H9 (cell line): ENCODE measurements around the gene UBAC1. TPM values are rescaled to one million over a fixed set of nuclear protein-coding genes. Genes with fewer than 3 reads are reported as not detected.

Experiments used
- DNase-seq: peaks from one replicate; pipeline ENCODE4 v3.0.0-alpha.2; 2017
- H2AFZ ChIP-seq: one replicate; pipeline ENCODE4 v1.6.1; 2013; ENCODE audit warnings: mild to moderate bottlenecking, low read length, control low read depth, moderate library complexity
- H2AK5ac ChIP-seq: 2 replicates; pipeline ENCODE4 v1.6.1; 2013; ENCODE audit warnings: low read length, control low read depth, mixed read lengths; ENCODE audit not compliant: insufficient read length
- H2BK120ac ChIP-seq: one replicate; pipeline ENCODE4 v1.6.1; 2013; ENCODE audit warnings: low read depth, mild to moderate bottlenecking, low read length, control low read depth, inconsistent platforms; ENCODE audit not compliant: poor library complexity, severe bottlenecking
- H2BK12ac ChIP-seq: 2 replicates; pipeline ENCODE4 v1.6.1; 2013; ENCODE audit warnings: low read length, control low read depth, mixed read lengths, low read depth; ENCODE audit not compliant: insufficient read length
- H2BK15ac ChIP-seq: 2 replicates; pipeline ENCODE4 v1.6.1; 2013; ENCODE audit warnings: low read depth, low read length, control low read depth
- H2BK20ac ChIP-seq: one replicate; pipeline ENCODE4 v1.6.1; 2013; ENCODE audit warnings: low read depth, mild to moderate bottlenecking, low read length, control low read depth, inconsistent platforms; ENCODE audit not compliant: poor library complexity, severe bottlenecking
- H2BK5ac ChIP-seq: 2 replicates; pipeline ENCODE4 v1.6.1; 2013; ENCODE audit warnings: low read length, control low read depth, mixed read lengths; ENCODE audit not compliant: insufficient read length
- H3K14ac ChIP-seq: 2 replicates; pipeline ENCODE4 v1.6.1; 2013; ENCODE audit warnings: low read length, control low read depth; ENCODE audit not compliant: insufficient read depth
- H3K18ac ChIP-seq: 2 replicates; pipeline ENCODE4 v1.6.1; 2013; ENCODE audit warnings: low read depth, mild to moderate bottlenecking, mixed read lengths, low read length, control low read depth; ENCODE audit not compliant: insufficient read length
- H3K23ac ChIP-seq: 2 replicates; pipeline ENCODE4 v1.6.1; 2013; ENCODE audit warnings: low read length, control low read depth, mixed read lengths, low read depth; ENCODE audit not compliant: insufficient read length
- H3K23me2 ChIP-seq: 2 replicates; pipeline ENCODE4 v1.6.1; 2013; ENCODE audit warnings: low read depth, mild to moderate bottlenecking, mixed read lengths, low read length, control low read depth; ENCODE audit not compliant: insufficient read length, poor library complexity, severe bottlenecking
- H3K27ac ChIP-seq: 2 replicates; pipeline ENCODE4 v1.5.1; 2013; ENCODE audit warnings: low read length, control low read depth, mixed read lengths, low read depth; ENCODE audit not compliant: insufficient read length
- H3K27me3 ChIP-seq: 2 replicates; pipeline ENCODE4 v1.6.1; 2013; ENCODE audit warnings: low read length, control low read depth, inconsistent platforms; ENCODE audit not compliant: insufficient read depth
- H3K4ac ChIP-seq: 2 replicates; pipeline ENCODE4 v1.6.1; 2013; ENCODE audit warnings: low read depth, mild to moderate bottlenecking, control low read depth, inconsistent platforms, low read length, moderate library complexity
- H3K4me1 ChIP-seq: 2 replicates; pipeline ENCODE4 v1.6.1; 2013; ENCODE audit warnings: low read length, control low read depth, inconsistent platforms; ENCODE audit not compliant: insufficient read depth
- H3K4me2 ChIP-seq: 2 replicates; pipeline ENCODE4 v1.6.1; 2013; ENCODE audit warnings: low read length, control low read depth, mixed read lengths; ENCODE audit not compliant: insufficient read length, insufficient read depth
- H3K56ac ChIP-seq: 2 replicates; pipeline ENCODE4 v1.6.1; 2013; ENCODE audit warnings: low read depth, mild to moderate bottlenecking, mixed read lengths, low read length, control low read depth; ENCODE audit not compliant: insufficient read length
- H3K79me1 ChIP-seq: 2 replicates; pipeline ENCODE4 v1.6.1; 2013; ENCODE audit warnings: low read depth, mild to moderate bottlenecking, moderate library complexity, low read length, control low read depth, inconsistent platforms; ENCODE audit not compliant: insufficient read depth, poor library complexity, severe bottlenecking
- H3K79me2 ChIP-seq: 2 replicates; pipeline ENCODE4 v1.6.1; 2013; ENCODE audit warnings: low read length, control low read depth, inconsistent platforms; ENCODE audit not compliant: insufficient read depth
- H3K9ac ChIP-seq: 2 replicates; pipeline ENCODE4 v1.6.1; 2013; ENCODE audit warnings: low read length, control low read depth, mixed read lengths; ENCODE audit not compliant: insufficient read length; ENCODE audit errors: extremely low read depth
- H3K9me3 ChIP-seq: one replicate; pipeline ENCODE4 v1.6.1; 2013; ENCODE audit warnings: low read depth, low read length, inconsistent platforms; ENCODE audit not compliant: control insufficient read depth
- H3T11ph ChIP-seq: one replicate; pipeline ENCODE4 v1.6.1; 2013; ENCODE audit warnings: mild to moderate bottlenecking, low read length, control low read depth, inconsistent platforms
- H4K20me1 ChIP-seq: one replicate; pipeline ENCODE4 v1.6.1; 2013; ENCODE audit not compliant: control insufficient read depth, insufficient read length, insufficient read depth
- H4K5ac ChIP-seq: 2 replicates; pipeline ENCODE4 v1.6.1; 2013; ENCODE audit warnings: low read depth, mild to moderate bottlenecking, mixed read lengths, low read length, control low read depth; ENCODE audit not compliant: insufficient read length
- H4K8ac ChIP-seq: replicated peaks from 2 replicates; pipeline ENCODE4 v1.6.1; 2013; ENCODE audit warnings: low read length, control low read depth, mixed read lengths, low read depth; ENCODE audit not compliant: insufficient read length
- H4K91ac ChIP-seq: 2 replicates; pipeline ENCODE4 v1.6.1; 2013; ENCODE audit warnings: low read depth, mild to moderate bottlenecking, moderate library complexity, mixed read lengths, low read length, control low read depth; ENCODE audit not compliant: insufficient read length
- H3K27ac Mint-ChIP-seq, 3 experiments: 2 replicates in 2 of 3; 3 replicates in 1 of 3; pipeline ENCODE4 v1.8.0; 2020 to 2021; ENCODE audit warnings: mixed read lengths in 3 of 3, mild to moderate bottlenecking in 1 of 3, moderate library complexity in 1 of 3
- H3K27me3 Mint-ChIP-seq: 2 replicates; pipeline ENCODE4 v1.8.0; 2021; ENCODE audit warnings: low read depth, mild to moderate bottlenecking, moderate library complexity, mixed read lengths
- H3K36me3 Mint-ChIP-seq, 3 experiments: 2 replicates in 2 of 3; 3 replicates in 1 of 3; pipeline ENCODE4 v1.8.0; 2020 to 2021; ENCODE audit warnings: low read depth in 3 of 3, mixed read lengths in 3 of 3; ENCODE audit not compliant: insufficient read depth in 1 of 3
- H3K4me1 Mint-ChIP-seq, 2 experiments: 2 replicates each; pipeline ENCODE4 v1.8.0; 2020; ENCODE audit warnings: mixed read lengths in 2 of 2
- H3K4me3 Mint-ChIP-seq, 2 experiments: 2 replicates in 1 of 2; 3 replicates in 1 of 2; pipeline ENCODE4 v1.8.0; 2020 to 2021; ENCODE audit warnings: mild to moderate bottlenecking in 2 of 2, mixed read lengths in 2 of 2, moderate library complexity in 1 of 2
- H3K9me3 Mint-ChIP-seq, 2 experiments: 2 replicates in 1 of 2; 3 replicates in 1 of 2; pipeline ENCODE4 v1.8.0; 2020; ENCODE audit warnings: mild to moderate bottlenecking in 2 of 2, mixed read lengths in 2 of 2, moderate library complexity in 1 of 2
- CTCF ChIP-seq: fragments of 200-600 bp; sonication (generic); conservative IDR thresholded peaks from 3 replicates; pipeline ENCODE4 v1.8.0; 2021; ENCODE audit warnings: antibody characterized with exemption, mild to moderate bottlenecking
- WGBS: extraction: QIAGEN DNeasy Blood & Tissue Kit; methylation state at CpG from one replicate; pipeline ENCODE4 v1.1.7; 2013; ENCODE audit warnings: missing lambda C conversion rate, low lambda C conversion rate, mixed read lengths; ENCODE audit not compliant: insufficient read length; ENCODE audit errors: extremely low coverage; 5-methylcytosine and 5-hydroxymethylcytosine counted together
- total RNA-seq: library from RNA; stranded (reverse); gene quantifications from 2 replicates; pipeline ENCODE4 v1.2.1, GENCODE V29; 2021

UBAC1 gene
- total RNA-seq, 1 experiment from 2014 or later, result 47.5 TPM

- H3K23me2 ChIP-seq, result no peaks in the 10 kb centered on the region
- no peak for DNase-seq
- no peak overlapping the region for H2BK12ac ChIP-seq
Measured at GRCh38 chr9:135986605-135987004, 25.4 kb upstream of the UBAC1 start.

More at GRCh38 chr9:135986605-135987004, 25.4 kb upstream of the UBAC1 start:
- peaks cover 8 to 22% of the 10 kb centered on the region in 2 experiments for H3K4me1 Mint-ChIP-seq
- Histone ChIP-seq H3K56ac (no peak overlapping the region), H4K8ac (no peak overlapping the region), H2AK5ac (no peak overlapping the region), H3K79me1 (no peaks in the 10 kb centered on the region), H4K20me1 (no peaks in the 10 kb centered on the region), H3K23ac (no peak overlapping the region), H3K79me2 (no peaks in the 10 kb centered on the region), H3K4ac (no peak overlapping the region), H3K4me1 (no peaks in the 10 kb centered on the region), H2AFZ (no peak overlapping the region), H2BK15ac (no peak overlapping the region), H4K5ac (no peak overlapping the region), H3K18ac (no peak overlapping the region), H3K9me3 (no peaks in the 10 kb centered on the region), H2BK5ac (no peak overlapping the region), H3K4me2 (no peak overlapping the region), H3K14ac (no peak overlapping the region), H2BK20ac (no peak overlapping the region), H3K27ac (no peak overlapping the region), H3K27me3 (no peaks in the 10 kb centered on the region), H3T11ph (no peak overlapping the region), H4K91ac (no peak overlapping the region), H3K9ac (no peak overlapping the region), H2BK120ac (no peak overlapping the region)
- H3K4me3 Mint-ChIP-seq, result no peak overlapping the region
- no peaks in the 10 kb centered on the region for H3K9me3 Mint-ChIP-seq
- H3K27me3 Mint-ChIP-seq, result no peaks in the 10 kb centered on the region
- no peak overlapping the region for H3K27ac Mint-ChIP-seq
- H3K36me3 Mint-ChIP-seq, result no peaks in the 10 kb centered on the region
- no peak for TF ChIP-seq CTCF
- WGBS, result no CpG with 5 or more reads among the region's 15 CpGs
